NCI-H2107 treated with DMSO at 0.1 percent for 48 hours (cell line): ENCODE measurements around the gene TOLLIP.

ENCODE experiments used
- DNase-seq: peaks from one replicate; lab custom pipeline; 2025; ENCODE audit not compliant: unreplicated experiment; lab: John Stamatoyannopoulos, UW

TOLLIP gene

GRCh38 chr11:1234771-1235305 is 74.6 kb downstream of the TOLLIP start:
- no peak for DNase-seq

GRCh38 chr11:1234054-1234720 is 75.2 kb downstream of the TOLLIP start:
- DNase-seq = no peak

- no peak for DNase-seq
Observed at GRCh38 chr11:1233351-1234053, 75.9 kb downstream of the TOLLIP start.

DNA sequence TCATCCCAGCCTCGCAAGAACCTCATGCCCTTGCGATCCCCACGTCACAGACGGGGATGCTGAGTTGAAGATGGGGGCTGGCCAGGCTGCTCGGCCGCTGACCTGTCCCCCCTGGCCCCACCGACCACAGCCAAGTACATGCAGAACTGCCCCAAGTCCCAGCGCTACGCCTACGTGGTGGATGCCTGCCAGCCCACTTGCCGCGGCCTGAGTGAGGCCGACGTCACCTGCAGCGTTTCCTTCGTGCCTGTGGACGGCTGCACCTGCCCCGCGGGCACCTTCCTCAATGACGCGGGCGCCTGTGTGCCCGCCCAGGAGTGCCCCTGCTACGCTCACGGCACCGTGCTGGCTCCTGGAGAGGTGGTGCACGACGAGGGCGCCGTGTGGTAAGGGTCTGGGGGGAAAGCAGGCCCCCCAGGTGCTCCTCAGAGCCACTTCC is 76.5 kb downstream of the TOLLIP start:
- DNase-seq = no peak

DNA sequence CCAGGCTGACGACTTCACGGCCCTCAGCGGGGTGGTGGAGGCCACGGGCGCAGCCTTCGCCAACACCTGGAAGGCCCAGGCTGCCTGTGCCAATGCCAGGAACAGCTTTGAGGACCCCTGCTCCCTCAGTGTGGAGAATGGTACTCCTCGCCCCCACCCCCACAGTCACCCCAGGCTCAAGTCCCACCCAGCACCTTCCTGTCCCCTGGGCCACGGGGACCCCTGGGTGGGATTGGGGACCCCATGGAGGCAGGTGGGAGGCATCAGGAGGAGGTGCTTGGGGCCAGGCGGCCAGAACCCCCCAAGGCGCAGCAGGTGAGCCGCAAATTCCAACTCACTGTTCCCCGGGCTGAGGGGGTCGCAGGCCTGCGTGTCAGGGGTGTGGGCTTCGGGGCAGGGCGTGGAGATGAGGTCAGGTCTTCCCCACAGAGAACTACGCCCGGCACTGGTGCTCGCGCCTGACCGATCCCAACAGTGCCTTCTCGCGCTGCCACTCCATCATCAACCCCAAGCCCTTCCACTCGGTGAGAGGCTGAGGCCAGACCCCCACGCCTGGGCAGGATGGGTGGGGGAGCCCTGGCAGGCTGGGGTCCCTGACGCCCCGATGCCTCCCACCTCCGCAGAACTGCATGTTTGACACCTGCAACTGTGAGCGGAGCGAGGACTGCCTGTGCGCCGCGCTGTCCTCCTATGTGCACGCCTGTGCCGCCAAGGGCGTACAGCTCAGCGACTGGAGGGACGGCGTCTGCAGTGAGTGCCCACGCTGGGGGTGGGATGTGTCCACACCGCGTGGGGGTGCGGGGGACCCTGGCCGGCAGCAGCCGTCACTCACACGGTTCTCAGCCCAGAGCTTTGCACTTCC is 77.2 kb downstream of the TOLLIP start:
- no peak for DNase-seq

DNA sequence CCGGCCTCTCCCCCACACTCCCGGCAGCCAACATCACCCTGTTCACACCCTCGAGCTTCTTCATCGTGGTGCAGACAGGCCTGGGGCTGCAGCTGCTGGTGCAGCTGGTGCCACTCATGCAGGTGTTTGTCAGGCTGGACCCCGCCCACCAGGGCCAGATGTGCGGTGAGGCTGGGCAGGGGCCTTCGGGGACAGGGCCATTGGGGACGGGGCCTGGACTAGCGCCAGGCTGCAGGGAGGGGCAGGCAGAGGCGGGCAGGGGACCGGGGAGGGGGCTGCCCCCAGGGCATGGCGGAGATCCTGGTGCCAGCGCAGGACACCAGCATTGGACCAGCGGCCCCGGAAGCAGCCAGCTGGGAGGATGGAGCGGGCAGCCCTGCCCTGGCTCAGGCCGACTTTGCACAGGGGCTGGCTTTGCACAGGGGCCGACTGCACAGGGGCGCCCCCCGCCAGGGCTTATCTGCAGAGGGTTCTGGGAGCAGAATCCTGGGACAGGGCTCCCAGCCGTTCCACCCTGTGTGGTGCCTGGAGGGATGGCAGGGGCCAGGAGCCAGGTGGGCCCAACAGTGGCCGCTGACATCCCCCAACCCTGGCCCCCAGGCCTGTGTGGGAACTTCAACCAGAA is 77.9 kb downstream of the TOLLIP start:
- DNase-seq = no peak

GRCh38 chr11:1230456-1231395 is 78.7 kb downstream of the TOLLIP start:
- no peak for DNase-seq

DNA sequence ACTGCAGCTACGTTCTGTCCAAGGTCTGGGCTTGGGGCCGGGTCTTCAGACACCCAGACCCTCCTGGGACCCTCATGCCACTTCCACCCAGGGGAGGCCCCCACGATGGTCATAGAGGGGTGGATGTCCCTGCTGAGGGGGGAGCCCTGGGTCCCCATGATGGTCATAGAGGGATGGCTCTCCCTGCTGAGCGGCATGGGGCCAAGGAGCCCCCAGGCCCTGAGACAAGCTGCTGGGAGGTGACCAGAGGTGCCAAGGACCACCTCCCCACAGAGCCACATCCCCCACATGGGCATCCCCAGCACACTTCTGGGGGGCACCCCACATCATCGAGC is 79.3 kb downstream of the TOLLIP start:
- DNase-seq = no peak

- DNase-seq = no peak
Observed at GRCh38 chr11:1229471-1230120, 79.8 kb downstream of the TOLLIP start.

DNA sequence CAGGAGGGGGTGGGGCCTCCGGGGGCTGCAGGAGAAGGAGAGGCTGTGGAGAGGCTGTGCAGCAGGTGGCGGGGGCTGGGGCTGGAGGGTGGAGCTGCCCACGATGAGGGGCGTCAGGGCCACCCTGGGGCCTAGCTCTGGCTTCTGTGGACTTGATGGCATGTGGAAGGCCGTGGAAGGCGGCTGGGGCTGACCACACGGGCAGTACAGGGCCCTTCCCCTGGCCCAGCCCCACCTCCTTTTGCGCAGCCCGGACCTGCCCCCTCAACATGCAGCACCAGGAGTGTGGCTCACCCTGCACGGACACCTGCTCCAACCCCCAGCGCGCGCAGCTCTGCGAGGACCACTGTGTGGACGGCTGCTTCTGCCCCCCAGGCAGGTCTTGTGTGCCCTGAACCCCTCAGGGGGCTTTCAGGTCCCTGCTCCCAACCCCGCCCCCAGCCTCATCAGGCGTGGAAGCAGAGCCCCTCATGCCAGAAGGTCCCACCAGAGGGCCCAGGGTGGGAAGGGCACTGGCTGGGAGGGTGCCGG is 80.4 kb downstream of the TOLLIP start:
- DNase-seq = no peak

- no peak for DNase-seq
Observed at GRCh38 chr11:1228101-1228821, 81.2 kb downstream of the TOLLIP start.

GRCh38 chr11:1227551-1228100 is 81.8 kb downstream of the TOLLIP start:
- DNase-seq = no peak

GRCh38 chr11:1226986-1227550 is 82.4 kb downstream of the TOLLIP start:
- DNase-seq = no peak

GRCh38 chr11:1226226-1226985 is 83.0 kb downstream of the TOLLIP start:
- DNase-seq = no peak

- no peak for DNase-seq
Observed at GRCh38 chr11:1225386-1226225, 83.8 kb downstream of the TOLLIP start.
